Measurements from ENCODE around the gene RSPH6A.
A peak's percentile ranks its signal among the peaks of the same experiment; 100 is the strongest.

The RSPH6A gene

DNA sequence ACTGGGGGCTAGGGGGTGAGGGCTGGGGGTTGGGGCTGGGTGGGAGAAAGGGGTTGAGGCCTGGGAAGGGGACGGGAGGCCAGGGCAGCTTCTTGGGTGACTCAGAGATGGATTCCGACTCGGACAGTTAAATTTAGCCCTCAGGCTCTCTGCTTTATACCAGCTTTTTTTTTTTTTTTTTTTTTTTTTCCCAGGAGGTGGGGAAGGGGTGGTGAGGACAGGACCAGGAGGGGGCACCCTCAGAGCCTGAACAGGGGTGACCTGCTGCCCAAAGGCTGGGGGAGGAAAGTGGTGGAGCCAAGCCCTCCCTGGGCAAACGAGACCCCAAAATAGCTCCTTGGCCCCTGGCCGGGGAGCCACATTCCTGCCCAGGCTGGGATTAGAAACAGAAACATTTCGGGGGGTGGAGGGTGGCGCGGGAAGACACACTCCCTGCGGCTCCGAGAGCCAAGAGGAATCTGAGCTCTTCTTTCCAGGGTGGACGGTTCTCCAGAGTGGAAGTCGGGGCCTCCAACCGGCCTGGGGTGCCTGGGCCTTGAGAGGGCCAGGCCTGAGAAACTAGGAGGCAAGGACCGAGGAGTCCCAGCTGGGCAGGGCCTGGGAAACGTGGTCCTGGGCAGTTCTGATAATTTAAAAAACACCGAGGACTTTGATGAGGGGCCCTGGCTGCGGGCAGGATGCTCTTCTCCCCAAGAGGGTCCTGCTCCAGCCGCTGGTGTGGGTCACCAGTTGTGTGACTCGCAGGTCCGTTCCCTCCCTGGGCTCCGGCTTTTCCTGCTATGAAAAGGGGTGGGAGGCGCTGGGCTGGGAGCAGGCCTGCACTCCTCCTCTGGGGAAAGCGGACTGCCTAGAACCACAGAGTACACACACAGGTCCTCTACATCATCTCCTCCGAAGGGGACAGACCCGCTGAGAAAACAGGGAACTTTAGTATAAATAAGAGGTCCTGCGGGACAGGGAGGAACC, 32.0 kb downstream of the RSPH6A start:
- TF ChIP-seq RAD21 (IDR thresholded peaks at IDR 0.05; ENCODE audit: low read depth), result no peak
- TF ChIP-seq TCF12 (IDR thresholded peaks at IDR 0.05; ENCODE audit: low read depth), result no peak
- TF ChIP-seq ZBTB7A (IDR thresholded peaks at IDR 0.05; ENCODE audit: low read depth), result no peak
- TF ChIP-seq CREB1 (IDR thresholded peaks at IDR 0.05; ENCODE audit: low read depth), result no peak
- TF ChIP-seq EGR1 (IDR thresholded peaks at IDR 0.05), result no peak
- TF ChIP-seq MAX (IDR thresholded peaks at IDR 0.05), result no peak
- no peak for TF ChIP-seq FOXM1 (IDR thresholded peaks at IDR 0.05; ENCODE audit: borderline replicate concordance, low read depth)
- TF ChIP-seq TEAD4 (IDR thresholded peaks at IDR 0.05), result no peak
- no peak for TF ChIP-seq NFIC (IDR thresholded peaks at IDR 0.05)

- TF ChIP-seq CEBPB (IDR thresholded peaks at IDR 0.05), result no peak
- no peak for TF ChIP-seq TCF12 (IDR thresholded peaks at IDR 0.05; ENCODE audit: low read depth)
- TF ChIP-seq ZBTB7A (IDR thresholded peaks at IDR 0.05; ENCODE audit: low read depth), result 0 out of 2 replicates have a peak, but pooled peaks have one; percentile 23
These were observed 32.9 kb downstream of the RSPH6A start, which contains the start of gene DMPK for GRCh38 chr19:45782162-45782691. Gene DMPK, minus strand, starts transcription at chr19:45782490. Its CDS starts 138 bp downstream, at chr19:45782352.

GRCh38 chr19:45781214-45782161, 33.6 kb downstream of the RSPH6A start:
- TF ChIP-seq FOXM1 (IDR thresholded peaks at IDR 0.05; ENCODE audit: borderline replicate concordance, low read depth) (no peak), EP300 (IDR thresholded peaks at IDR 0.05; ENCODE audit: borderline replicate concordance) (peak; percentile 20; the same call in 1 of the 2 replicates)

- TF ChIP-seq MAX (IDR thresholded peaks at IDR 0.05) (no peak), RAD21 (IDR thresholded peaks at IDR 0.05; ENCODE audit: low read depth) (no peak), EGR1 (IDR thresholded peaks at IDR 0.05) (no peak), CREB1 (IDR thresholded peaks at IDR 0.05; ENCODE audit: low read depth) (no peak), TAF1 (IDR thresholded peaks at IDR 0.05; ENCODE audit: low read depth) (no peak), ZBTB7A (IDR thresholded peaks at IDR 0.05; ENCODE audit: low read depth) (no peak), TEAD4 (IDR thresholded peaks at IDR 0.05) (no peak), CEBPB (IDR thresholded peaks at IDR 0.05) (no peak), EP300 (IDR thresholded peaks at IDR 0.05; ENCODE audit: borderline replicate concordance) (no peak)
These were observed 34.5 kb downstream of the RSPH6A start for GRCh38 chr19:45780448-45781213.

DNA sequence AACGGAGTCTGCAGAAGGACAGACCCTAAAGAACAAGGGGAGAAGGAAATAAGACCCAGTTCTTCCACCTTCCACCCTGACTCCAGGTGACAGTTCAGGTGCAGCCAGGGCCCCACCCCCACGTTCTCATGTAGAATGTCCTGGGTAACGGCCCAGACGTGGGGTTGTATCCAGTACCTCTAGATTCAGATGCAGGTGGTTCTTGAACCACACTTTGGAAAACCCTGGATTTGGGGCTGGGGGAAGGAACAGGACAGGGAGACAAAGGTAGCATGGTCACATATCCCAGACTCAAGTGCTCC, 35.0 kb downstream of the RSPH6A start:
- TF ChIP-seq ZBTB7A (IDR thresholded peaks at IDR 0.05; ENCODE audit: low read depth), result no peak
- TF ChIP-seq USF1 (IDR thresholded peaks at IDR 0.05), result no peak

GRCh38 chr19:45779231-45780145, 35.6 kb downstream of the RSPH6A start:
- TF ChIP-seq TCF12 (IDR thresholded peaks at IDR 0.05; ENCODE audit: low read depth) (no peak), EGR1 (IDR thresholded peaks at IDR 0.05) (no peak), CEBPB (IDR thresholded peaks at IDR 0.05) (no peak), TEAD4 (IDR thresholded peaks at IDR 0.05) (no peak; the same call in 1 of the 2 replicates), RAD21 (IDR thresholded peaks at IDR 0.05; ENCODE audit: low read depth) (peak; percentile 52; the same call in 1 of the 2 replicates), ZBTB7A (IDR thresholded peaks at IDR 0.05; ENCODE audit: low read depth) (peak; percentile 99), MAX (IDR thresholded peaks at IDR 0.05) (peak; percentile 22), FOXM1 (IDR thresholded peaks at IDR 0.05; ENCODE audit: borderline replicate concordance, low read depth) (no peak), YY1 (IDR thresholded peaks at IDR 0.05; ENCODE audit: low read depth) (no peak)
- TF ChIP-seq, protein P1, sequence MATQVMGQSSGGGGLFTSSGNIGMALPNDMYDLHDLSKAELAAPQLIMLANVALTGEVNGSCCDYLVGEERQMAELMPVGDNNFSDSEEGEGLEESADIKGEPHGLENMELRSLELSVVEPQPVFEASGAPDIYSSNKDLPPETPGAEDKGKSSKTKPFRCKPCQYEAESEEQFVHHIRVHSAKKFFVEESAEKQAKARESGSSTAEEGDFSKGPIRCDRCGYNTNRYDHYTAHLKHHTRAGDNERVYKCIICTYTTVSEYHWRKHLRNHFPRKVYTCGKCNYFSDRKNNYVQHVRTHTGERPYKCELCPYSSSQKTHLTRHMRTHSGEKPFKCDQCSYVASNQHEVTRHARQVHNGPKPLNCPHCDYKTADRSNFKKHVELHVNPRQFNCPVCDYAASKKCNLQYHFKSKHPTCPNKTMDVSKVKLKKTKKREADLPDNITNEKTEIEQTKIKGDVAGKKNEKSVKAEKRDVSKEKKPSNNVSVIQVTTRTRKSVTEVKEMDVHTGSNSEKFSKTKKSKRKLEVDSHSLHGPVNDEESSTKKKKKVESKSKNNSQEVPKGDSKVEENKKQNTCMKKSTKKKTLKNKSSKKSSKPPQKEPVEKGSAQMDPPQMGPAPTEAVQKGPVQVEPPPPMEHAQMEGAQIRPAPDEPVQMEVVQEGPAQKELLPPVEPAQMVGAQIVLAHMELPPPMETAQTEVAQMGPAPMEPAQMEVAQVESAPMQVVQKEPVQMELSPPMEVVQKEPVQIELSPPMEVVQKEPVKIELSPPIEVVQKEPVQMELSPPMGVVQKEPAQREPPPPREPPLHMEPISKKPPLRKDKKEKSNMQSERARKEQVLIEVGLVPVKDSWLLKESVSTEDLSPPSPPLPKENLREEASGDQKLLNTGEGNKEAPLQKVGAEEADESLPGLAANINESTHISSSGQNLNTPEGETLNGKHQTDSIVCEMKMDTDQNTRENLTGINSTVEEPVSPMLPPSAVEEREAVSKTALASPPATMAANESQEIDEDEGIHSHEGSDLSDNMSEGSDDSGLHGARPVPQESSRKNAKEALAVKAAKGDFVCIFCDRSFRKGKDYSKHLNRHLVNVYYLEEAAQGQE (IDR thresholded peaks at IDR 0.05; ENCODE audit: low read depth), result no peak

Data from Ishikawa (cell line).